H9 (cell line): ENCODE data around the gene DPY19L3. TPM values are rescaled to one million over a fixed set of nuclear protein-coding genes. Genes with fewer than 3 reads are reported as not detected.

Source experiments
- DNase-seq: peaks from one replicate; pipeline ENCODE4 v3.0.0-alpha.2; 2017
- H2AFZ ChIP-seq: one replicate; pipeline ENCODE4 v1.6.1; 2013; ENCODE audit warnings: mild to moderate bottlenecking, low read length, control low read depth, moderate library complexity
- H2AK5ac ChIP-seq: 2 replicates; pipeline ENCODE4 v1.6.1; 2013; ENCODE audit warnings: low read length, control low read depth, mixed read lengths; ENCODE audit not compliant: insufficient read length
- H2BK120ac ChIP-seq: one replicate; pipeline ENCODE4 v1.6.1; 2013; ENCODE audit warnings: low read depth, mild to moderate bottlenecking, low read length, control low read depth, inconsistent platforms; ENCODE audit not compliant: poor library complexity, severe bottlenecking
- H2BK12ac ChIP-seq: 2 replicates; pipeline ENCODE4 v1.6.1; 2013; ENCODE audit warnings: low read length, control low read depth, mixed read lengths, low read depth; ENCODE audit not compliant: insufficient read length
- H2BK15ac ChIP-seq: 2 replicates; pipeline ENCODE4 v1.6.1; 2013; ENCODE audit warnings: low read depth, low read length, control low read depth
- H2BK20ac ChIP-seq: one replicate; pipeline ENCODE4 v1.6.1; 2013; ENCODE audit warnings: low read depth, mild to moderate bottlenecking, low read length, control low read depth, inconsistent platforms; ENCODE audit not compliant: poor library complexity, severe bottlenecking
- H2BK5ac ChIP-seq: 2 replicates; pipeline ENCODE4 v1.6.1; 2013; ENCODE audit warnings: low read length, control low read depth, mixed read lengths; ENCODE audit not compliant: insufficient read length
- H3K14ac ChIP-seq: 2 replicates; pipeline ENCODE4 v1.6.1; 2013; ENCODE audit warnings: low read length, control low read depth; ENCODE audit not compliant: insufficient read depth
- H3K18ac ChIP-seq: 2 replicates; pipeline ENCODE4 v1.6.1; 2013; ENCODE audit warnings: low read depth, mild to moderate bottlenecking, mixed read lengths, low read length, control low read depth; ENCODE audit not compliant: insufficient read length
- H3K23ac ChIP-seq: 2 replicates; pipeline ENCODE4 v1.6.1; 2013; ENCODE audit warnings: low read length, control low read depth, mixed read lengths, low read depth; ENCODE audit not compliant: insufficient read length
- H3K23me2 ChIP-seq: 2 replicates; pipeline ENCODE4 v1.6.1; 2013; ENCODE audit warnings: low read depth, mild to moderate bottlenecking, mixed read lengths, low read length, control low read depth; ENCODE audit not compliant: insufficient read length, poor library complexity, severe bottlenecking
- H3K27ac ChIP-seq: 2 replicates; pipeline ENCODE4 v1.5.1; 2013; ENCODE audit warnings: low read length, control low read depth, mixed read lengths, low read depth; ENCODE audit not compliant: insufficient read length
- H3K27me3 ChIP-seq: 2 replicates; pipeline ENCODE4 v1.6.1; 2013; ENCODE audit warnings: low read length, control low read depth, inconsistent platforms; ENCODE audit not compliant: insufficient read depth
- H3K4ac ChIP-seq: 2 replicates; pipeline ENCODE4 v1.6.1; 2013; ENCODE audit warnings: low read depth, mild to moderate bottlenecking, control low read depth, inconsistent platforms, low read length, moderate library complexity
- H3K4me1 ChIP-seq: 2 replicates; pipeline ENCODE4 v1.6.1; 2013; ENCODE audit warnings: low read length, control low read depth, inconsistent platforms; ENCODE audit not compliant: insufficient read depth
- H3K4me2 ChIP-seq: 2 replicates; pipeline ENCODE4 v1.6.1; 2013; ENCODE audit warnings: low read length, control low read depth, mixed read lengths; ENCODE audit not compliant: insufficient read length, insufficient read depth
- H3K56ac ChIP-seq: 2 replicates; pipeline ENCODE4 v1.6.1; 2013; ENCODE audit warnings: low read depth, mild to moderate bottlenecking, mixed read lengths, low read length, control low read depth; ENCODE audit not compliant: insufficient read length
- H3K79me1 ChIP-seq: 2 replicates; pipeline ENCODE4 v1.6.1; 2013; ENCODE audit warnings: low read depth, mild to moderate bottlenecking, moderate library complexity, low read length, control low read depth, inconsistent platforms; ENCODE audit not compliant: insufficient read depth, poor library complexity, severe bottlenecking
- H3K79me2 ChIP-seq: 2 replicates; pipeline ENCODE4 v1.6.1; 2013; ENCODE audit warnings: low read length, control low read depth, inconsistent platforms; ENCODE audit not compliant: insufficient read depth
- H3K9ac ChIP-seq: 2 replicates; pipeline ENCODE4 v1.6.1; 2013; ENCODE audit warnings: low read length, control low read depth, mixed read lengths; ENCODE audit not compliant: insufficient read length; ENCODE audit errors: extremely low read depth
- H3K9me3 ChIP-seq: one replicate; pipeline ENCODE4 v1.6.1; 2013; ENCODE audit warnings: low read depth, low read length, inconsistent platforms; ENCODE audit not compliant: control insufficient read depth
- H3T11ph ChIP-seq: one replicate; pipeline ENCODE4 v1.6.1; 2013; ENCODE audit warnings: mild to moderate bottlenecking, low read length, control low read depth, inconsistent platforms
- H4K20me1 ChIP-seq: one replicate; pipeline ENCODE4 v1.6.1; 2013; ENCODE audit not compliant: control insufficient read depth, insufficient read length, insufficient read depth
- H4K5ac ChIP-seq: 2 replicates; pipeline ENCODE4 v1.6.1; 2013; ENCODE audit warnings: low read depth, mild to moderate bottlenecking, mixed read lengths, low read length, control low read depth; ENCODE audit not compliant: insufficient read length
- H4K8ac ChIP-seq: replicated peaks from 2 replicates; pipeline ENCODE4 v1.6.1; 2013; ENCODE audit warnings: low read length, control low read depth, mixed read lengths, low read depth; ENCODE audit not compliant: insufficient read length
- H4K91ac ChIP-seq: 2 replicates; pipeline ENCODE4 v1.6.1; 2013; ENCODE audit warnings: low read depth, mild to moderate bottlenecking, moderate library complexity, mixed read lengths, low read length, control low read depth; ENCODE audit not compliant: insufficient read length
- H3K27ac Mint-ChIP-seq, 3 experiments: 2 replicates in 2 of 3; 3 replicates in 1 of 3; pipeline ENCODE4 v1.8.0; 2020 to 2021; ENCODE audit warnings: mixed read lengths in 3 of 3, mild to moderate bottlenecking in 1 of 3, moderate library complexity in 1 of 3
- H3K27me3 Mint-ChIP-seq: 2 replicates; pipeline ENCODE4 v1.8.0; 2021; ENCODE audit warnings: low read depth, mild to moderate bottlenecking, moderate library complexity, mixed read lengths
- H3K36me3 Mint-ChIP-seq, 3 experiments: 2 replicates in 2 of 3; 3 replicates in 1 of 3; pipeline ENCODE4 v1.8.0; 2020 to 2021; ENCODE audit warnings: low read depth in 3 of 3, mixed read lengths in 3 of 3; ENCODE audit not compliant: insufficient read depth in 1 of 3
- H3K4me1 Mint-ChIP-seq, 2 experiments: 2 replicates each; pipeline ENCODE4 v1.8.0; 2020; ENCODE audit warnings: mixed read lengths in 2 of 2
- H3K4me3 Mint-ChIP-seq, 2 experiments: 2 replicates in 1 of 2; 3 replicates in 1 of 2; pipeline ENCODE4 v1.8.0; 2020 to 2021; ENCODE audit warnings: mild to moderate bottlenecking in 2 of 2, mixed read lengths in 2 of 2, moderate library complexity in 1 of 2
- H3K9me3 Mint-ChIP-seq, 2 experiments: 2 replicates in 1 of 2; 3 replicates in 1 of 2; pipeline ENCODE4 v1.8.0; 2020; ENCODE audit warnings: mild to moderate bottlenecking in 2 of 2, mixed read lengths in 2 of 2, moderate library complexity in 1 of 2
- WGBS: extraction: QIAGEN DNeasy Blood & Tissue Kit; methylation state at CpG from one replicate; pipeline ENCODE4 v1.1.7; 2013; ENCODE audit warnings: missing lambda C conversion rate, low lambda C conversion rate, mixed read lengths; ENCODE audit not compliant: insufficient read length; ENCODE audit errors: extremely low coverage; 5-methylcytosine and 5-hydroxymethylcytosine counted together
- total RNA-seq: library from RNA; stranded (reverse); gene quantifications from 2 replicates; pipeline ENCODE4 v1.2.1, GENCODE V29; 2021
- TF ChIP-seq, protein P1 (sequence below): fragments of 200-600 bp; sonication (generic); conservative IDR thresholded peaks from 3 replicates; pipeline ENCODE4 v1.8.0; 2021; ENCODE audit warnings: antibody characterized with exemption, mild to moderate bottlenecking

DPY19L3 gene
- total RNA-seq, 1 experiment from 2014 or later, result 54.5 TPM

DNA sequence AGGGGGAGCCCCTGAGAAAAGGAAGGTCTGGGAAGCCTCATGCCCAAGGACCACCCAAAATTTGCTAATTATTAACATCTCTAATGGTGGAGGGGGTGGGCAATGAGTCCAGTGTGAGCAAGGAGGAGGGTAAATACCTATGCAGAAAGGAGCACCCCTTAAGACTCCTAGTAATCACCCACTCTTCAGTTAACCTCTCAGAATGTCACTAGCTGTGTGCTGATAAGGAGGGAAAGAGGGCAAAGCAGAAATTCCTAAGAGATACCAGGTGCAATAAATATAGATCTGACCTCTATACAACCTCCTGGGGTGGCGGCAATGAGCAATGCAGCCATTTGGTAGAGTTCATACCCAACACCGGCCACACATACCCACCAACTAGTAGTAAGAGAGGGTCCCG, 12.7 kb upstream of the DPY19L3 start:
- H3K18ac ChIP-seq, result no peak overlapping the region
- H3K4me1 ChIP-seq, result no peaks in the 10 kb centered on the region; the same call in 1 of the 2 replicates
- DNase-seq, result no peak
- H3K27ac ChIP-seq, result no peak overlapping the region
- Mint-ChIP-seq H3K4me3 (no peak overlapping the region), H3K27me3 (no peaks in the 10 kb centered on the region), H3K4me1 (peaks cover 0 to 8% of the 10 kb centered on the region in 2 experiments; a peak in 2 of 4 replicates), H3K27ac (no peak overlapping the region), H3K9me3 (no peaks in the 10 kb centered on the region), H3K36me3 (peaks cover 0 to 4% (median 4%) of the 10 kb centered on the region in 3 experiments; a peak in 2 of 7 replicates)
- no peak overlapping the region for H3K4ac ChIP-seq
- H2AK5ac ChIP-seq, result no peak overlapping the region
- no peaks in the 10 kb centered on the region for H3K23me2 ChIP-seq
- no peak overlapping the region for H3K14ac ChIP-seq
- H2BK20ac ChIP-seq, result no peak overlapping the region
- no peak overlapping the region for H4K91ac ChIP-seq
- no peak overlapping the region for H2AFZ ChIP-seq
- no peak overlapping the region for H3K56ac ChIP-seq
- TF ChIP-seq, protein P1, sequence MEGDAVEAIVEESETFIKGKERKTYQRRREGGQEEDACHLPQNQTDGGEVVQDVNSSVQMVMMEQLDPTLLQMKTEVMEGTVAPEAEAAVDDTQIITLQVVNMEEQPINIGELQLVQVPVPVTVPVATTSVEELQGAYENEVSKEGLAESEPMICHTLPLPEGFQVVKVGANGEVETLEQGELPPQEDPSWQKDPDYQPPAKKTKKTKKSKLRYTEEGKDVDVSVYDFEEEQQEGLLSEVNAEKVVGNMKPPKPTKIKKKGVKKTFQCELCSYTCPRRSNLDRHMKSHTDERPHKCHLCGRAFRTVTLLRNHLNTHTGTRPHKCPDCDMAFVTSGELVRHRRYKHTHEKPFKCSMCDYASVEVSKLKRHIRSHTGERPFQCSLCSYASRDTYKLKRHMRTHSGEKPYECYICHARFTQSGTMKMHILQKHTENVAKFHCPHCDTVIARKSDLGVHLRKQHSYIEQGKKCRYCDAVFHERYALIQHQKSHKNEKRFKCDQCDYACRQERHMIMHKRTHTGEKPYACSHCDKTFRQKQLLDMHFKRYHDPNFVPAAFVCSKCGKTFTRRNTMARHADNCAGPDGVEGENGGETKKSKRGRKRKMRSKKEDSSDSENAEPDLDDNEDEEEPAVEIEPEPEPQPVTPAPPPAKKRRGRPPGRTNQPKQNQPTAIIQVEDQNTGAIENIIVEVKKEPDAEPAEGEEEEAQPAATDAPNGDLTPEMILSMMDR, result no peak
- no peaks in the 10 kb centered on the region for H3K79me2 ChIP-seq
- H4K5ac ChIP-seq, result no peak overlapping the region
- no peak overlapping the region for H2BK120ac ChIP-seq
- no peaks in the 10 kb centered on the region for H3K27me3 ChIP-seq
- H3K23ac ChIP-seq, result no peak overlapping the region
- no peak overlapping the region for H4K8ac ChIP-seq
- H3K79me1 ChIP-seq, result no peaks in the 10 kb centered on the region
- no peak overlapping the region for H3K4me2 ChIP-seq
- no CpG with 5 or more reads among the region's 3 CpGs for WGBS
- no peak overlapping the region for H2BK5ac ChIP-seq
- H2BK12ac ChIP-seq, result no peak overlapping the region
- no peaks in the 10 kb centered on the region for H4K20me1 ChIP-seq
- no peak overlapping the region for H2BK15ac ChIP-seq
- no peaks in the 10 kb centered on the region for H3K9me3 ChIP-seq
- H3K9ac ChIP-seq, result no peak overlapping the region
- no peak overlapping the region for H3T11ph ChIP-seq
